ENCODE results near the gene ZNF331. TPM values are rescaled to one million over a fixed set of nuclear protein-coding genes. Genes with fewer than 3 reads are reported as not detected.

Gene ZNF331
- total RNA-seq, 5 donors from 2014 or later (not counting 1 experiment from before 2014, with no cell fraction given) = 35.9 to 455 (median 48.5) TPM

DNA sequence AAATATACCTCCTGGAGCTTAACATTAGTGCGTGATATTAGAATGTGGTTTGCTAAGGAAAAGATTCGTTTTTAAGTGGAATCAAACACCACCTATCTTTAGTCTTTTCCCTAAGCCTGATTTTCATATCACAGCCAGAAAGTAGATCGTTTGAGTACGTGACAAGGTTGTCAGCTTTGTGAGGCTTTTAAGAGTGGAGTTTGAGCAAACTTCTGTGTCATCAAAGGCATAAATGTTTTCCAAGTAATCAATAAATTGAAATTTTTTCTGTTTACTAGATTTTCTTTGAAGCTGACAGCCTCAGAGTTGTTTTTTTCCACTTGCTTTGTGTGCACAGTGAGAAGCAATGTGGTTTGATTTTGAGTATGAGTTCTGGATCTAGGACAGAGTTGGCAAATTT lies 6.5 kb upstream of the ZNF331 start:
- POLR2A ChIA-PET = no interaction called here
- no peaks in the 10 kb centered on the region for H3K36me3 ChIP-seq (ENCODE audit: control insufficient read depth in 2 of 2, extremely low read depth in 1 of 2, insufficient read depth in 1 of 2, low read length in 1 of 2)
- Mint-ChIP-seq H3K9me3 (peaks cover 0 to 14% (median 7%) of the 10 kb centered on the region in 3 donors), H3K4me1 (peaks cover 0 to 4% (median 2%) of the 10 kb centered on the region in 3 donors), H3K4me3 (no peak overlapping the region), H3K27me3 (no peaks in the 10 kb centered on the region), H3K27ac (no peak overlapping the region), H3K36me3 (peaks cover 55% of the 10 kb centered on the region)
- H3K4me3 ChIP-seq (ENCODE audit: control insufficient read depth in 1 of 2, extremely low read depth in 1 of 2, low read length in 1 of 2) = no peak overlapping the region
- CTCF ChIA-PET = no interaction called here
- no peak for ATAC-seq (replicated peaks in 1 of 4)
- H3K9me3 ChIP-seq = no peaks in the 10 kb centered on the region
- H3K27me3 ChIP-seq (replicated peaks in 1 of 2; ENCODE audit: control insufficient read depth in 2 of 2, extremely low read depth in 1 of 2, insufficient read depth in 2 of 2, low read length in 1 of 2) = no peaks in the 10 kb centered on the region
- no CpG with 5 or more reads among the region's 4 CpGs for WGBS (ENCODE audit: insufficient coverage)
- DNase-seq = no peak
- no peaks in the 10 kb centered on the region for H3K4me1 ChIP-seq (ENCODE audit: control insufficient read depth in 1 of 2, extremely low read depth in 1 of 2, insufficient read depth in 2 of 2, low read length in 2 of 2)
- no peak overlapping the region for H3K27ac ChIP-seq (ENCODE audit: low read length)

DNA sequence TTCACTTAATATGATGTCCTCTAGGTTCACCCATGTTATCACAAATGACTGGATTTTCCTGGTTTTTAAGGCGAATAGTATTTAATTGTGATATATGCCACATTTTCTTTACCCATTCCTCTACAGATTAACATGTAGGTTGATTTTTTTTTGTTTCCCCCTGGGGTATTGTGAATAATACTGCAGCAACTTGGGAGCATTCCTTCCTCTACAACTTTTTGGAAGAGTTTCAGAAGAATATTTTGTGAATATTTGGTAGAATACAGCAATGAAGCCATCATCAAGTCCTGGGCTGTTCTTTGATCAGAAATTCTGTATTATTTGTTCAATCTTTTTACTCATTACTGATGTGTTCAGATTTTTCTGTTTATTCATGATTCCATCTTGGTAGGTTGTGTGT lies 5.6 kb upstream of the ZNF331 start:
- CTCF ChIA-PET = no interaction called here
- H3K36me3 ChIP-seq (ENCODE audit: control insufficient read depth in 2 of 2, extremely low read depth in 1 of 2, insufficient read depth in 1 of 2, low read length in 1 of 2) = no peaks in the 10 kb centered on the region
- no peaks in the 10 kb centered on the region for H3K27me3 Mint-ChIP-seq
- H3K27ac ChIP-seq (ENCODE audit: low read length) = no peak overlapping the region
- no peak overlapping the region for H3K4me3 ChIP-seq (ENCODE audit: control insufficient read depth in 1 of 2, extremely low read depth in 1 of 2, low read length in 1 of 2)
- POLR2A ChIA-PET = no interaction called here
- peaks cover 0 to 7% of the 10 kb centered on the region in 2 experiments for H3K4me1 ChIP-seq (ENCODE audit: control insufficient read depth in 1 of 2, extremely low read depth in 1 of 2, insufficient read depth in 2 of 2, low read length in 2 of 2)
- H3K36me3 Mint-ChIP-seq = peaks cover 53% of the 10 kb centered on the region
- H3K9me3 ChIP-seq = no peaks in the 10 kb centered on the region
- no CpG with 5 or more reads among the region's 1 CpG for WGBS (ENCODE audit: insufficient coverage)
- no peak overlapping the region for H3K27ac Mint-ChIP-seq
- ATAC-seq (replicated peaks in 1 of 4) = no peak
- H3K4me3 Mint-ChIP-seq = no peak overlapping the region
- peaks cover 0 to 6% (median 5%) of the 10 kb centered on the region in 3 donors for H3K4me1 Mint-ChIP-seq
- H3K27me3 ChIP-seq (replicated peaks in 1 of 2; ENCODE audit: control insufficient read depth in 2 of 2, extremely low read depth in 1 of 2, insufficient read depth in 2 of 2, low read length in 1 of 2) = no peaks in the 10 kb centered on the region
- no peak for DNase-seq
- peaks cover 0 to 14% (median 7%) of the 10 kb centered on the region in 3 donors for H3K9me3 Mint-ChIP-seq

DNA sequence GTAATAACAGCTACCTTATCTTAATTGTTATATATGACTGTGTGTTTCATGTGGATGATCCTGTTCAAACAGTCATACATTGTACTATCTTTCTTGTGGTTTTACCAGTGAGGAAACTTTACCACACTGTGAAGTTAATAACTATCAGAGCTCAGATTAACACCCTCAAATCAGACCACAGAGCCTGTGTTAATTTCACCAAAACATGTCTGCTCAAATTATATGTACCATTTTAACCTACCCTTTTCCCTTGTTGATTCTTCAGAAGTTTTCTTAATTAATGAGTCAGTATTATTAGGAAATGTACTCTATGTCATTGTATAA lies 1.8 kb upstream of the ZNF331 start:
- H3K9me3 Mint-ChIP-seq = peaks cover 0 to 11% (median 4%) of the 10 kb centered on the region in 3 donors
- peak overlapping the region in 1 of 2 donors; percentile 8 for H3K27ac Mint-ChIP-seq
- peaks cover 0 to 21% of the 10 kb centered on the region in 2 experiments for H3K4me1 ChIP-seq (ENCODE audit: control insufficient read depth in 1 of 2, extremely low read depth in 1 of 2, insufficient read depth in 2 of 2, low read length in 2 of 2)
- no peak overlapping the region for H3K27ac ChIP-seq (ENCODE audit: low read length)
- H3K36me3 Mint-ChIP-seq = peaks cover 51% of the 10 kb centered on the region
- H3K4me1 Mint-ChIP-seq = peaks cover 22 to 34% (median 25%) of the 10 kb centered on the region in 3 donors
- H3K27me3 ChIP-seq (replicated peaks in 1 of 2; ENCODE audit: control insufficient read depth in 2 of 2, extremely low read depth in 1 of 2, insufficient read depth in 2 of 2, low read length in 1 of 2) = no peaks in the 10 kb centered on the region
- H3K36me3 ChIP-seq (ENCODE audit: control insufficient read depth in 2 of 2, extremely low read depth in 1 of 2, insufficient read depth in 1 of 2, low read length in 1 of 2) = peaks cover 0 to 11% of the 10 kb centered on the region in 2 donors
- DNase-seq (no peak), ATAC-seq (replicated peaks in 1 of 4) (no peak)
- H3K9me3 ChIP-seq = no peaks in the 10 kb centered on the region
- CTCF ChIA-PET = no interaction called here
- POLR2A ChIA-PET = interaction anchor here (0.5 to 1.2 kb wide), 2 partner anchors 18 to 19 kb away, joined by 3 to 4 read pairs; no protein-coding TSS in a partner anchor
- H3K4me3 ChIP-seq (ENCODE audit: control insufficient read depth in 1 of 2, extremely low read depth in 1 of 2, low read length in 1 of 2) = no peak overlapping the region
- no peaks in the 10 kb centered on the region for H3K27me3 Mint-ChIP-seq
- H3K4me3 Mint-ChIP-seq = peak overlapping the region; percentile 21 to 95 (median 37)

DNA sequence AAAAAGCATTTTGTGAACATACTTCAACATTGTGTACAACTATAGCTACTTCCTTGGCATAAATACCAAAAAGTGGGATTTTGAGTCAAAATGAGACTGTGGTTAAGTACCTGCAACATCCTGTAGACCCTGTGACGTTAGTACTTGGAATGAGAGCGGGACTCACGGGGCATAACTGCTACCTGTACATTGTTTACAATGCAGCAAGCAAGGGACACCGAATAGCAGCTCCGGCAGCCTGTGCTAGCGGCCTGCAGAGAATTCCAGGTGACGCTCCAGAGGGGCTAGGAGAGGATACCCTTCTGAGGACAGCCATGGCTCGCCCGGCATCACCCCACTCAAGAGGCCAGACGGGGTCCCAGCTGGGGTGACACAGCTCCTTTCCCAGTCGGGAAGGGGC lies 824 bp upstream of the ZNF331 start:
- H3K27me3 ChIP-seq (replicated peaks in 1 of 2; ENCODE audit: control insufficient read depth in 2 of 2, extremely low read depth in 1 of 2, insufficient read depth in 2 of 2, low read length in 1 of 2) = no peaks in the 10 kb centered on the region
- H3K9me3 Mint-ChIP-seq = peaks cover 0 to 10% (median 4%) of the 10 kb centered on the region in 3 donors
- H3K4me3 Mint-ChIP-seq = peak overlapping the region; percentile 95 to 97 (median 95)
- DNase-seq = peak in 10 of 35 experiments; percentile 25 to 56 (median 37)
- no peaks in the 10 kb centered on the region for H3K27me3 Mint-ChIP-seq
- CTCF ChIA-PET = no interaction called here
- peak overlapping the region; percentile 36 to 95 for H3K4me3 ChIP-seq (ENCODE audit: control insufficient read depth in 1 of 2, extremely low read depth in 1 of 2, low read length in 1 of 2)
- H3K27ac Mint-ChIP-seq = peak overlapping the region; percentile 96 to 98
- H3K4me1 ChIP-seq (ENCODE audit: control insufficient read depth in 1 of 2, extremely low read depth in 1 of 2, insufficient read depth in 2 of 2, low read length in 2 of 2) = peaks cover 0 to 21% of the 10 kb centered on the region in 2 experiments
- POLR2A ChIA-PET = interaction anchor here in 1 of 2 donors (0.6 to 1.2 kb wide), 2 partner anchors 17 to 20 kb away, joined by 3 to 4 read pairs; no protein-coding TSS in a partner anchor
- peaks cover 29 to 42% (median 29%) of the 10 kb centered on the region in 3 donors for H3K4me1 Mint-ChIP-seq
- peak overlapping the region; percentile 93 for H3K27ac ChIP-seq (ENCODE audit: low read length)
- H3K36me3 Mint-ChIP-seq = peaks cover 55% of the 10 kb centered on the region
- H3K36me3 ChIP-seq (ENCODE audit: control insufficient read depth in 2 of 2, extremely low read depth in 1 of 2, insufficient read depth in 1 of 2, low read length in 1 of 2) = peaks cover 0 to 11% of the 10 kb centered on the region in 2 donors
- no peaks in the 10 kb centered on the region for H3K9me3 ChIP-seq
- 38% methylated on average over 11 of the region's 11 CpGs for WGBS (ENCODE audit: insufficient coverage)
- peak in 1 of 4 experiments; percentile 4 for ATAC-seq (replicated peaks in 1 of 4)

DNA sequence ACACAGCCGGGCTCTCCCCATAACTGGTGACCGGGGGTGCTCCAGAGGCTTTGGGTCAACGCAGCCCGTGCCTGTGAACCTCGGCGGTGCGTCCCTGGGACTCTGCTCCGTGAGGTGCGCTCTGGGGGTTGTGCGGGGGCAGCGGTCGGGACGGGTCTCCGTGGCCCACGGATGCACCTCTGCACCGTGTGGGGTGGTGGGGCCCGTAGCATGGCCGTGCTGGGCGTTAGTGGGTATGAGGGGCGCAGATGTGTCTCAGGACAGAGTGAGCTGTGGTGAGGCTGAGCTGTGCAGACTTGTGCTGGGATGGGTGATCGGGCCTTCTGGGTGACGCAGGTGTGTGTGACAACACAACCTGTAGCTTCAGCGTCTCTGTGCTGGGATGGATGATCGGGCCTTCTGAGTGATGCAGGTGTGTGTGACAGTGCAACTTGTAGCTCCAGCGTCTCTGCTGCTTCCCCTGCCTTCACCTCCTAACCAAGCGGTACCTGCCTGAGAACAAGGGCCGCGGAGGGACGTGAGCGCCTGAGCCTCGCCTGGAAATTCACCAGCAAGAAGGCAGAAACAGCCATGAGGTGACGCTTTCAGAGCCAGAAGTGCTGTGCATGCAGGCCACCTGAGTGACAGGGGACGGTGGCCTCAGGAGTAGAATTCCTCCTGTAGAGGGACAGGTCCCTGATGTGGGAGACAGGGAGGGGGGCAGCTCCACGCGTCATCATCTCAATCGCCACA lies 599 bp downstream of the ZNF331 start:
- ChIA-PET CTCF (interaction anchor here in 1 of 2 donors (1.1 kb wide), 1 partner anchor 16 kb away, joined by 3 read pairs; no protein-coding TSS in a partner anchor), POLR2A (interaction anchor here (1.1 to 2.1 kb wide), 3 partner anchors 14 to 19 kb away, joined by 3 to 11 read pairs (median 7); no protein-coding TSS in a partner anchor)
- Mint-ChIP-seq H3K27me3 (no peaks in the 10 kb centered on the region), H3K9me3 (peaks cover 0 to 5% (median 0%) of the 10 kb centered on the region in 3 donors), H3K36me3 (peaks cover 51% of the 10 kb centered on the region), H3K27ac (peak overlapping the region; percentile 96 to 98), H3K4me3 (peak overlapping the region; percentile 95 to 97 (median 95)), H3K4me1 (peaks cover 30 to 47% (median 35%) of the 10 kb centered on the region in 3 donors)
- H3K27ac ChIP-seq (ENCODE audit: low read length) = peak overlapping the region; percentile 93
- 53% methylated on average over 20 of the region's 36 CpGs for WGBS (ENCODE audit: insufficient coverage)
- H3K9me3 ChIP-seq = no peaks in the 10 kb centered on the region
- H3K27me3 ChIP-seq (replicated peaks in 1 of 2; ENCODE audit: control insufficient read depth in 2 of 2, extremely low read depth in 1 of 2, insufficient read depth in 2 of 2, low read length in 1 of 2) = no peaks in the 10 kb centered on the region
- DNase-seq (peak in 11 of 35 experiments; percentile 15 to 62 (median 38)), ATAC-seq (replicated peaks in 1 of 4) (peak in 3 of 4 experiments; percentile 2 to 12 (median 9))
- peaks cover 0 to 11% of the 10 kb centered on the region in 2 donors for H3K36me3 ChIP-seq (ENCODE audit: control insufficient read depth in 2 of 2, extremely low read depth in 1 of 2, insufficient read depth in 1 of 2, low read length in 1 of 2)
- peaks cover 0 to 21% of the 10 kb centered on the region in 2 experiments for H3K4me1 ChIP-seq (ENCODE audit: control insufficient read depth in 1 of 2, extremely low read depth in 1 of 2, insufficient read depth in 2 of 2, low read length in 2 of 2)
- H3K4me3 ChIP-seq (ENCODE audit: control insufficient read depth in 1 of 2, extremely low read depth in 1 of 2, low read length in 1 of 2) = peak overlapping the region; percentile 62 to 95

DNA sequence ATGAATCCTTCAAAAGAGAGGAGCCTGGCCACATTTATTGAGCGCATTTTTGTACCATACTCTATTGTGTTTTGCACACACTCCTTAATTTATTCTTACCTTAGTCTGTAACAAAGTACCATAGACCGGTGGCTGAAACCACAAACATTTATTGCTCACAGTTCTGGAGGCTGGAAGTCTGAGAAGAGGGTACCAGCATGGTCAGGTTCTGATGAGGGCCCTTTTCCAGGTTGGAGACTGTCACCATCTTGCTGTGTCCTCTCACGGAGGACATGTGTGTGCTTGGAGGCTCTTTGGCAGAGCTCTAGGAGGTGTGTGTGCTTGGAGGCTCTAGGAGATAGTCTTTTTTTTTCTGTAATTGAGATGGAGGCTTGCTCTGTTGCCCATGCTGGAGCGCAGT lies 2.1 kb downstream of the ZNF331 start:
- no peak overlapping the region for H3K27ac ChIP-seq (ENCODE audit: low read length)
- DNase-seq (no peak), ATAC-seq (replicated peaks in 1 of 4) (no peak)
- H3K27ac Mint-ChIP-seq = no peak overlapping the region
- ChIA-PET CTCF (no interaction called here), POLR2A (interaction anchor here in 1 of 2 donors (0.6 kb wide), 1 partner anchor 174 kb away, joined by 8 read pairs; no protein-coding TSS in a partner anchor)
- H3K4me3 ChIP-seq (ENCODE audit: control insufficient read depth in 1 of 2, extremely low read depth in 1 of 2, low read length in 1 of 2) = no peak overlapping the region
- no CpG with 5 or more reads among the region's 4 CpGs for WGBS (ENCODE audit: insufficient coverage)
- H3K36me3 Mint-ChIP-seq = peaks cover 57% of the 10 kb centered on the region
- peaks cover 0 to 21% of the 10 kb centered on the region in 2 experiments for H3K4me1 ChIP-seq (ENCODE audit: control insufficient read depth in 1 of 2, extremely low read depth in 1 of 2, insufficient read depth in 2 of 2, low read length in 2 of 2)
- H3K4me3 Mint-ChIP-seq = peak overlapping the region in 2 of 3 donors; percentile 28 to 50
- no peaks in the 10 kb centered on the region for H3K27me3 ChIP-seq (replicated peaks in 1 of 2; ENCODE audit: control insufficient read depth in 2 of 2, extremely low read depth in 1 of 2, insufficient read depth in 2 of 2, low read length in 1 of 2)
- H3K9me3 Mint-ChIP-seq = peaks cover 0 to 5% (median 0%) of the 10 kb centered on the region in 3 donors
- peaks cover 31 to 51% (median 37%) of the 10 kb centered on the region in 3 donors for H3K4me1 Mint-ChIP-seq
- no peaks in the 10 kb centered on the region for H3K27me3 Mint-ChIP-seq
- H3K9me3 ChIP-seq = no peaks in the 10 kb centered on the region
- peaks cover 0 to 11% of the 10 kb centered on the region in 2 donors for H3K36me3 ChIP-seq (ENCODE audit: control insufficient read depth in 2 of 2, extremely low read depth in 1 of 2, insufficient read depth in 1 of 2, low read length in 1 of 2)

All from T-cell (primary cell).